UCSD-AML1 (cell line): ENCODE measurements around the gene RHOBTB3.
"Not testable (repeated sequence)": the region's sequence is repeated elsewhere in the genome, so short reads cannot be mapped to it uniquely, and the experiment has no call there.

Source experiments
- DNase-seq: peaks from one replicate; lab custom pipeline; 2025; ENCODE audit not compliant: unreplicated experiment; lab: John Stamatoyannopoulos, UW

The RHOBTB3 gene

DNA sequence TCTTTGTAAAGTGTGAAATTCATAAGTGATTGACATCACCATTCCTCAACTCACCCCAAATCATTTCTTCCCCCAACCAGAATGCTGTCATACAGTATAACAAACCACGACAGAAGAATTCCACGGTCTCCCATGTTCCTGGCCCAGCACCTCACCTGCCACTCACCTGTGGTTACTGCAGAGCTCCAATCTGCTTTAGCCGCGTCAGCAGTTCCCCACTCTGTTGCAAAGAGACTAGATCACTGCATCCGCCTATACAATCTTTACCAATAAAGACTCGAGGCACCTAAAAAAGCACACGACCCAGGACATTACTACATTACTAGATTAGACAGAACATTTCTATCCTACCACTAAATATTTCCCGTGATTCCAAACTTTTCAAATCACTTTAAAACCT, 85.2 kb downstream of the RHOBTB3 start:
- no peak for DNase-seq

DNA sequence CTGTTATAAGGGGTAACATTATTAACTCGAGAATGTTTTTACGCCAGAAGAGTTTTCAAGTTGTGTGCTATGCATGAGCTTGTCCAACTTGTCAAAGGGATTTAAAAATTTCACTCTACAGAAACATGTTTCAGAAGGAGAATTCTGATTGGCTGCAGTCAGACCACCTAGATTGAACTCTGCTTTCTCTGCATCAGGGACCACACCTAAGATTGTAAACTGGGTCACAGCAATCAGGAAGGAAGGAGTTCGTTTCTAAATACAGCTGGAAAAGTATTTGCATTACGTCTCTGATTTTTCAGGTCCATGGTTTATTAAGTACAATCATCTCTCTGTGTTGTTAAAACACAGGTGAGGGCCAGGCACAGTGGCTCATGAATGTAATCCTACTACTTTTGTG, 85.6 kb downstream of the RHOBTB3 start:
- no peak for DNase-seq

DNA sequence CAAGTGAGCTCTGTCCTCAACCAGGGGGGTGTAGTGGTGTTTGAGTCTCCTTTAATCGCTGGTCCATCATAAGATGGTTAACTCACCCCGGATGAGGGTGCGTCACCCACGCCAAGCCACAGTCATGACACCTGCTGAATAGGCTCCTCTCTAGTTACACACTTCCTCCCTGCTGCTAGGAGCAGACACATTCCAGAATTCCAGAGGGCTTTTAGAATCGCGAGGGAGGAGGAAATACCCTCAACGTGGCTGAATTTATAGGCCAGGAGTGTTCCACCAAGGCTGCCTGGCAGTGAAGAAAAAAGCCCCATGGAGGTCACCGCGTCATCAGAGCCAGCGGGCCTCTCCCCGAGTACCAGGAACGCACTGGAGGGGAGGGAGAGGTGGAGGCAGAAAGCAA, 86.3 kb downstream of the RHOBTB3 start:
- no peak for DNase-seq

DNA sequence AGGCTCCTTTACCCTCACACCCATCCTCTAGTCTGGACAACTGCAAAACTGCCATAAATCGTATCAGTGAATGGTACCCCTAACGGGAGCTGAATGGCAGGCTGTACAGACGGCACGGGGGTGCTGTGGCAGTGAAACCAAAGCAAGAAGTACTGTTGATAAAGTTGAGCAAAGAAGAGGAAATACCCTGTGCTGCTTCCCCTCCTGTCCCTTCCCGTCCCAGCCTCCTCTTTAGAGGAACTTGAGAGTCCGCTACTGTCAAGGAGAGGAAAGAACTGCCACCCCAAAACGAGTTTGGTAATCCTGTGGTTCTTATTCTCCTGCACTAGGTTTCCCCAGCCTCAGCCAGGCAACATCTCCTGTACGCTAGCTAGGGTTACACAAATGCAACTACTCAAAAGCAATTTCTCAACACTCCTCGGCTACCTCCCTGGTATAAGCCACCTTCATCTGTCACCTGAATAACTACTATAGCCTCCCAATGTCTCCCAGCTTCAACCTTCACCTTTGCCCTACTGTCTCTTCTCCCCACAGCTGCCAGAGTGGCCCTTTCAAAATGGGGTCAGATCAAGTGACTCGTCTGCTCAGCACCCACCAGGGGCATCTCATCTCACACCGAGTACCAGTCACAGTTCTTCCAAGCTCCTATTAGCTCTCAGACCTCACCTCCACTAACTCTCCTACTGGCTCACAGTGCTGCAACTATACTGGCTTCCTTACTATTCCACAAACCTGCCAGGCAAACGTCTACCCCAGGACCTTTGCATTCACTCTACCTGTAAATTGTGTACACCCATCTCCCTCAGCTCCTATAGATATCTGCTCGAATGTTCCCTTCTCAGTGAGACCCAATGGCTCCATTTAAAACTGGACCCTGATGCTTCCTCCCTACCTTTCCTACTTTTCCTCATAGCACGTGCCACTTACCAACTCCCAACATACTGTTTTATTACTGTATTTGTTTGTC, 87.3 kb downstream of the RHOBTB3 start:
- DNase-seq, result peak; percentile 55

DNA sequence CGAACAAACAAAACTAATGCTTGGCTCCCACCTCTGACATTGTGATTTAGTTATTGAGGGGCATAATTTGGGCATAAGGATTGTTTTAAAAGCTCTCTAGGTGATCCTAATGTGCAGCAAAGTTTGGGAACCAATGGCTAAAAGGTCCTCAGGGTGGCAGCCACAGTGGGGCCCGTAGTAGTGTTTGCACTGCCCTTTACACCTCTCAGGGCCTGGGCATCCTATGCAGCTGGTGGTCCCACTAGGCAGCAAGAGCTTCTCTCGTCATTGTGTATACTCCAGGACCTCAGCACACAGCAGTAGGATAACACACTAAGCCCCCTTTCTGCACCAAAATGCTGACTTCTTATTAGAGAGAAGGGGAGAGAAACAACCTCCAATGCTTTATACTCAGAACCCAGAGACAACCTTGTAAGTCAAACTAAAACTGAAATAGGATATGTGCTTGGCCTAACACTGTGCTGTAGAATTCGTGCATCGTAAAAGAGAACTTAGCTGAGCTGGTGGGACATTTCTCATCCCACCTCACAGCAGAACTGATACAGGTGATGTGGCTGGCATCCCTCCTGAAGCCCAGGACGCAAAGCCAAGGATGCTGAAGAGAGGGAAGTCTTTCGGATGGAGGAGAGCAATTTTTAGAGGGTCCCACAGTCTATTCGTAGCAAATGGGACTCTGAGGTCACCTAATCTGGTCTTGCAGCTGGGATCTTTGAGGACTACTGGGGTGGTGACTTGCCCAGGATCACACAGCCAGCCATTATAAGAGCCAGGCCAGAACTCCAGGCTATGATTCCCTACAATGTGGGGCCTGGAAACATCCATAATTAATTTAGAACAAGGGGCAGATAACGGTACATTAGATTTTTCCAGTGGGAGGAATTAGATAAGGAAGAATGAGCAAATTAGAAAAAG, 90.2 kb downstream of the RHOBTB3 start:
- peak; percentile 10 for DNase-seq

DNA sequence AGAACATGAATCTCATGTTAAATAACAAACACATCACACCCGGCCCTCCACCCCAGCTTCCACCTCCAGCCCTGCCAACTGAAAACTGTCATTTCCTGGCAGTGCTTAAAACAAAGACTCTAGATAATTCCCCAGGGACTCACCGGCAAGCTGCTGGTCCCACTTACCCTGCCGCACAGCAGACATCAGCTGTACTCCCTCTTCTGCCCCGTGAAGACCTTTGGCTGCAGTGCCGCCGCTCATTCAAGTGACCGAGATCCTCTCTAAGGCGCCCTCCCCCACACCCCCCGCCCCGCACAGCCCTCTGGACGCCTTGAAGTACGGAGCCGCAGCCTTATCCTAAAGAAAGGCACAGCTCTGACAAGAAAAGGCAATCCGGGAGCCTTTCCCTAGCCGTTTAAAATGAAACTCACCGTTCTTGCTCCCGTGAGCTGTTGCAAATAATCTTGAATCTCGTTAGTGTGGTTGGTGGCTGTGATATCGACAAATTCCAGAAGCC, 91.0 kb downstream of the RHOBTB3 start:
- DNase-seq, result peak; percentile 57

DNA sequence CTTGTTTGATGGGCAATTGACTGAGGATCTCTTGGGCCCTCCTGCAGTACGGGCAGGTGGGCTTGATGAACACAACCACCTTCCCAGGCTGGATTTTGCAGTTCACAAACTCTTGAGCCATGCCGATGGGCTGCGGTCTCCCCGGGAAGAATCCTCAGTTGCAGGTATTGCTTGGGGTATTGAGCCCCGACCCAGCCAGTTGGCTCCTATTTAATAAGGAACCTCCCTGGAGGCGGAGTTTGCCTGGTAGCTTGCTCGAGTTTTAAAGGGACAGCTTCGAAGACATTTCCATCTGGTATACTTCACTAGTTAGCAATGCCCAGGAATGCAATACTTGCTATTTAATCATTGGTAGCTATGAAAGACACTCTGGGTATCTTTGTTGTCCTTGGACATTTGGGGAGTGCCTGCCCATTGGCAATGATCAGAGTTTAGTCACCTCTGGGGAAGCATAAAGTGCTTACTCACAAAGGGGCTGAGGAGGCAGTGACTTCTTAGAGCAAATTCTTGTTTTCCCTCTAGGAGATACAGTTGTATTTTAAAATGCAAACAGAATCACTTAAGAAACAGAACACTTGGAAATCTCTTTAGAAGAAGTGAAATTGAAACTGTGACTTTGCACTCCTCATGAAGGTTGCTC, 91.5 kb downstream of the RHOBTB3 start, which contains the start of gene GLRX:
TSS of gene GLRX (minus strand) at position 185 of the 640 bp plus-strand sequence. CDS start at position 121, 64 bp downstream.
- peak; percentile 59 for DNase-seq

DNA sequence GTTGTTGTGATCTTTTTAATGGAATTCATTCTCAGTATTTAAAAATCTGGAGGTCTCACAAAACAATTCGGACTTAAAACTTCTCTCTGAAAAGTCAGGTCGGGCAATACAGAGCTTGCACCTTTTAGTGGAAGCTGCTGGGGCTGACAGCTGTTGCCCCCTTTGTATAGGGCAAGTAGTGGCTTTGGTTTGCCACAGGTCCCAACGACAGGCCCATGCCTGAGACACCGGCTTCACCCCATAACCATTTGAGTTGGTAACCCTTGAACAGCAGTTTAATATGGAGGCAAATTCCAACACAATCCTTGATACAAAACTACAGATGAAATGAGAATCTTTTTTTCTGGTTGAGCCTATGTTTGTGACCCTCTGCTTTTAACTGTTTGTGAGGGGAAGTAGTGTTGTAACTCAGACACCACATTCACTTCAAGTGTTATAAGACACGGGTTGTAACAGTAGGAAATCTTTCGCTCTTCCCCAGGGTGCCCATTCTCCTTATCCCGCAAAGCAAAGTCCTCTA, 92.1 kb downstream of the RHOBTB3 start:
- no peak for DNase-seq

DNA sequence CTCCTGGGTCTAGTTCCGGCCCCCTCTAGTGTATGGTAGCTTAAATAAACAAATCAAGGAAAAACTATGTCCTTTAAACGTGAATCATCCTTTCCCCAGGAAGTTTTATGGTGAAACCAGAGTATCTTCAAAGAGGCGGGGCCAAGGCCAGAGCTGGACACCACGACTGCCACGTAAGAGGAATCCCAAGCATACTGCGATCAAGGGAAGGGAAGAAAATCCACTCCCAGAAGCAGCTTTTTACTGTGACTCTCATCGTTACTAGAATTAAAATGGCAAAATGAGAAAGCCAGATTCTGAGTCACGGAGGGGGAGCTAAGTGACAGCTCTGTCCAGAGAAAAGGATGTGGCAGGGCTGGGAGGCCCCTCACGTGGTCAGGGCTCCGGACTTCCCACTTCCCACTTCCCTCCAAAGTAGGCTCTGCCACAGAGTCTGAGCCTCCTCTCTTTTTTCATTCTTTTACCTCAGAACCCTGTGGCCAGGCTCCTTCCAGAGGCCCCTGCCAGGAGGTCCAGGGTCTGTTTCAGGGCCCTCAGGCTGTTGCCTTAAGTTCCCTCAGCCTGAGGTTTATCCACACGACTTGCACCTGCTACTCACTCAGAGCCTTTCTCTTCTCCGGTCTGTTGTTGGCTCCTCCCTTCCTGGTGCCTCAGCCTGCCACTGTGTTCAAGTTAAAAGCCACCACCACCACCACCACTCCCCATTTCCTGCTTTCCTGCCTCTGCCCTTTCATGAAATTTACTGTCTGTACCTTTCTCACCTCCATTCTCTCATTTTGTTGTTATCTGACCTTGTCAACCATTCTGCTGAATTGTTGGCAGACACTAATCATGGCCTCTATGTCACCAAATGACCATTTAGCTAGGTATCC, 92.8 kb downstream of the RHOBTB3 start:
- peak; percentile 71 for DNase-seq

DNA sequence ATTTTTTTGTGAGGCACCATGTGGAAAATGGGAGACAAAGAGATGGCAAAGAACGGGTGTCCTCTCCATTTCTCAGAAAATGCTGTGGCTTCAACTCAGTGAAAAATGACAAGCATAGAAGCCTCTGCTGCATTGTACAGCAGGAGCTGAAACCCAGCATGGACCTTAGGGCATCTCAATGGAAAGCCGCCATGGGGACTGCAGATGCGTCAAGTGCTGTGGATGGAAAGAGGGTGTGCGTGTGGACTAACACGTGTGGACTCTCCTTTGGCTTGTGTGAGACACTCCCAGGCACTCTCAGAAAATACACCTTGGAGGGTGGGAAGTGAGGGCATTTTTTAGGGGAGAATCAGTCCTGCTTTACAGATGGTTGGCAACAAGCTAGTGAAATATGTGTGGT, 93.6 kb downstream of the RHOBTB3 start:
- peak; percentile 38 for DNase-seq

DNA sequence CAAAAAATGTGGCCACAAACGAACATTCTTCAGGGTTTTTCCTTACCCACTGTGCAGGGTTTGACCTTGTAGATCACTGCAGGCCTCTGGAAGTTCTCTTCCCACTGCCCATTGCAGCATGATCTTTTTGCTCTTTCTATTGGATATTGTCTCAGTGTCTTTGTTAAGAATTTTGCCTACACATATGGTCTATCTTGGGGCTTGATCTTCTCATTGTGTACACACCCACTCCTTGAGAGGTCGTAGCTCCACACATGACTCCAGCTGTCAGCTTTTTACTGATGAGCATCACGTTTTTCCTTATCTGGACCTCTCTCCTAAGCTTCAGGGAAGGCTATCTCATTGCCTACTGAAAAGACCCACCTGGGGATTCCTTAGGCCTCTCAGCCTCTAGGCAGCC, 94.4 kb downstream of the RHOBTB3 start:
- DNase-seq, result no peak

DNA sequence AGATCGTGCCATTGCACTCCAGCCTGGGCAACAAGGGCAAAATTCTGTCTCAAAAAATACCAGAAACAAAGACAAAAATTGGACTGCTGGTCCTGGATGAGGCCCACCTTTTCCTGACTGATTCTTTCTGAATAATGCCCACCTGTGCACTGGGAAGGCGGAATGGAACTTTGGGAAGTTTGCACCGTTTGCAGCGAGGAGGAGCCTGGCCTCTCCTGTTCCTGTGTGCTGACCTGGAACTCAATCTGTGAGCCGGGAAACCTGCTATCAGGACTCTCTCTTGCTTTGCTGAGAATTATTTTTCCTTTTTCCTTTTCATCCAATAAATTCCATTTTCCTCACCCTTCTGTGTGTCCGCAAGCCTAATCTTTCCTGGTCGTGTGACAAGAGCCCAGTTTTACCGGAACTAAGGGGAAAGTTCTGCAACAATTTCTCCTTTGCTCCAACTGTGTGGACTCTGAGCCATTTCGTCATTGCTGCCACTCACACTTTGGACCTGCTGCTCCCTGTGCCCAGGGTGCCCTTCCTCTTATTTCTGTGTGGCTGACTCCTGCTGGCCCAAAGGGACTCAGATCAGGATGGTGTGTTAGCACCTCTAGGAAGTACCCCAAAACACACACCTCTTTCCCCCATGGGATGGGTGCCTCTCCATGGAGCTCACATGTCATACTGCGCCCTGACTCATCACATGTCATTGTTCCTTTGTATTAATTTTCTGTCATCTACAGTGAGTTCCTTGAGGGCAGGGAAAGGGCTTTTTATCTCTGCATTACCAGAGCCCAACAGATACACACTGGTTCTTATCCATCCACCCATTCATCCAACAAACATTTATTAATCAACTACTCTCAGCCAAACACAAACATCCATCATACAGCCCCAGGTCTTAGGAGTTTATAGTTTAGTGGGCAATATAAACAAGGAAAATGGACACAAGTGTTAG, 96.1 kb downstream of the RHOBTB3 start:
- no peak for DNase-seq

DNA sequence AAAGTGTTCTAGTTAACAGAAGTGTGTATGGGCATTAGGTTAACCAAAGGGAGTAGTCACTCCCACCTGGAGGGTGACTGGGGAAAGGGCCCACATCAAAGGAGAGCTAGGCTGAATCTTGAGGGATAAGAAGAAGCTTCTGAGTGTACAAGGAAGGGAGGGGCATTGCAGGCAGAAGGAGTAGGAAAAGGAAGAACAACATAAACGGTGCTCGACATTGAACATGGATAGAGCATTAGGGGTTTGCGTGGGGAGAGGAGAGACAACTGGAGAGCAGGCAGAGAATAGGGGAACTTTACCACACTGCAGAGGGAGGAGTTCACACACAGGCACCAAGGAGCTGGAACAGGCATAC, 96.7 kb downstream of the RHOBTB3 start:
- peak; percentile 10 for DNase-seq

DNA sequence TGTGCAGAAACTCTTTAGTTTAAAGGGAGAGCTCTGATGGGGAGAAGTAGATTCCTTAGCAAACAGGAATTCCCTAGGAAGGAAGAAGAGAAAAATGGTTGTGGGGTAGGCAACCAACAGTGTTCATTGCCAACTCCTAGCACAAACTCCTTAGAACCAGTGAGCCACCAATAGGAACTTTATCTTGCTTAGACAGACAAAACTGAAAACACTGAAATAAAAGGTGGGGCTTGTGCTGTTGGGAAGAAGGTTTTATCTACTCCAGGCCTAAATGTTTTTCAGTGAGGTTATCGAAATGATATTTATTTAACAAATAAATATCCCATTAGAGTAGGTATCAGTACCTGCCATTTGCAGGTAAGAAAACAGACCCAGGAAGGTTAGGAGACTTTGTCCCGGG, 99.1 kb downstream of the RHOBTB3 start:
- DNase-seq, result no peak

DNA sequence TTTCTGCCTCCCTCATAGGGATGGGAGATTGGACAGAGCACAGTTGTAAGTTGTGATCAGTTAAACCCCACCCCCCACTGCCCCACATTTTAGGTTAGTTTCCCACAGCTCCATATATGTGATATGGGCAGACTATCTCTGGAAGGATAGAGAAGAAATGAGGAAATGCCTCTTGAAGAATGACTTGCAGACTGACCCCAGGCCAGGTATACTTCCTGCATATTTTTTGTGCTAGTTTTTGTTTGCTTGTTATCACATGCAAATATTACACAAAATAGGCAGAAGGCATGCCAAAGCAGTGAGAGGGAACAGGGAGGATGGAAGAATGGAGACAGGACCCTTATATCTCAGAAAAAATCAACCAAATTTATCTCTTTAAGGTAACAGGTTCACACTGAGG, 101.5 kb downstream of the RHOBTB3 start:
- DNase-seq, result no peak

DNA sequence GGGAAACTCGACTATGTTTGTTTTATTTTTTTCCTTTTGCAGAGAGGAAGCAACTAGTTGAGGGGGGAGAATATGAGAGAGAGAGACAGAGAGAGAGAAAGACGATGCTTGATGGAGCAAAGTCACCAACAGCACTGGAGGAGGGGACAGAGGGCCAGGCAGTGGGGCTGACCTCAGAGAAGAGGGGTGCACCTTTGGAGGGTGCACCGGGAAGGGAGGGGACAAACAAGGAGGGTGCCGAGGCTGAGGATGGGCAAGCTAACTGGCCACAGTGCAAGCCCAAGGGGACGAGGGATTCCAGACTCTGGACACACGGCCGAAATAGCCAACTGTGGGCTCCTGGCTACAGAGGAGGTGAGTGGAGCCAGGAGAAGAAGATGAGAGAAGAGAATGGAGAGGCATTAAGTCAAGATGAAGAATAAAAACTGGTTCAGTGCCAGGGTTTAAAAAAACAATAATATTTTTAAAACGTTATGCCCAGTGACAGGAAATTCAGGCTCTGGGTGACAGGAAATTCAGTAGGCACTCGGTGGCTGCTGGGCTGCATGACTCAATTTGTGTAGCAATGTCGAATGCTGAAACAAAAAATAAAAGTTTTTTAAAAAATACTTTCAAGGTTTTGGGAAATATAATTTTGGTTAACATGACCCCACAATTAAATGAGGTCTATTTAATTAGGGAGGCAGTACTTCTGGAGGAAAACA, 104.7 kb downstream of the RHOBTB3 start:
- DNase-seq, result peak; percentile 41

DNA sequence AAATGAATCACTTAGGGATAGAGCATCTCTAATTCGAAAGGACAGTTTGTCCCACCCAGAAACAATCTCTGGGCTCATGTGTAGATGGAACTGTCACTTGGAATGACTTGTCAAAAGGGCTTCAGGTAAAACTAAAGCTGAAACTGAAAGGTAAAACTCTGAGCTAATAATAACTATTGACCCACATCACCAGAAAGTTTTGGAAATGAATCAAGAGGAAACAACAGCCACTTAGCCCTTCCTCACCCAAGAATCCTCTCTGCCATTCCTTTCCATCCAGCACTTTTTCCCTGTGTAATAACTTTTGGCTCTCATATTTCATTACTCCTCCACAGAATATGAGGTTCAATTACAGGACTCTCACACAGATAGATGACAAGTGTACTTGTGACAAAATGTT, 105.4 kb downstream of the RHOBTB3 start:
- DNase-seq, result no peak

DNA sequence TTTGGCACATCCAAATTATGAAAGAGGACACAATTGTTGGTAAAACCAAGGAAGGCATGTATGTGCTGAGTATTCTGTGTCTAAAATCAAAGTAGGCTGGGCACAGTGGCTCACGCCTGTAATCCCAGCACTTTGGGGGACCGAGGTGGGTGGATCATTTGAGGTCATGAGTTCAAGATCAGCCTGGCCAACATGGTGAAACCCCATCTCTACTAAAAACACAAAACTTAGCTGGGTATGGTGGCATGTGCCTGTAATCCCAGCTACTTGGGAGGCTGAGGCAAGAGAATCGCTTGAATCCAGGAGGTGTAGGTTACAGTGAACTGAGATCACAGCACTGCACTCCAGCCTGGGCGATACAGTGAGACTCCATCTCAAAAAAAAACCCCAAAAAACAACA, 105.8 kb downstream of the RHOBTB3 start:
- DNase-seq, result not testable (repeated sequence)
